Measurements from ENCODE around the gene CTSC. TPM values are rescaled to one million over a fixed set of nuclear protein-coding genes. Genes with fewer than 3 reads are reported as not detected.

Gene CTSC
- total RNA-seq, 4 donors from 2014 or later = 38.5 to 167 (median 109) TPM

DNA sequence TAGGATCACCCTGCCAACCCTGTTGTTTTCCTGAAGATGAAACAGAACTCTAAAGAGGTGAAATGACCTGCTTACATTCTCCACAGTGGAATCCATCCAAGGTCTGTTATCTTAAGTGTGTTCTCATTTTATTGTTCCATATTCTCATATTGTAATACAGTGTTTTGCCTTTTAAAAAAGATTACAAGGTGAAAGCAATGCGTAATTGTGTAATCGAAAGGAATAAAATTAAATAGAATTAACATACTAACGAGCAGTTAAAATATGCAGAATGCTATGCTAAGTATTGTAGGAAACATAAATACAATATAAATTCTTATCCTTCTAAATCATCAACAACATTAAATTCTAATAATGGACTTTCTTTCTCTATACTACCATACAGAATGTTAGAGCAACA is 41.6 kb upstream of the CTSC start:
- no peak for DNase-seq
- Histone ChIP-seq H3K9me3 (no peaks in the 10 kb centered on the region), H3K27me3 (no peaks in the 10 kb centered on the region), H3K4me3 (no peak overlapping the region), H3K27ac (no peak overlapping the region), H3K4me1 (peaks cover 0 to 6% (median 0%) of the 10 kb centered on the region in 3 donors), H3K36me3 (no peaks in the 10 kb centered on the region)
- intact Hi-C loops (cut with DNase I) = no loop called here
- WGBS, 2 donors = 91 to 95% methylated on average over 3 of the region's 3 CpGs
- no peak for TF ChIP-seq POLR2A (IDR thresholded peaks at IDR 0.05)
- TF ChIP-seq, protein P1, sequence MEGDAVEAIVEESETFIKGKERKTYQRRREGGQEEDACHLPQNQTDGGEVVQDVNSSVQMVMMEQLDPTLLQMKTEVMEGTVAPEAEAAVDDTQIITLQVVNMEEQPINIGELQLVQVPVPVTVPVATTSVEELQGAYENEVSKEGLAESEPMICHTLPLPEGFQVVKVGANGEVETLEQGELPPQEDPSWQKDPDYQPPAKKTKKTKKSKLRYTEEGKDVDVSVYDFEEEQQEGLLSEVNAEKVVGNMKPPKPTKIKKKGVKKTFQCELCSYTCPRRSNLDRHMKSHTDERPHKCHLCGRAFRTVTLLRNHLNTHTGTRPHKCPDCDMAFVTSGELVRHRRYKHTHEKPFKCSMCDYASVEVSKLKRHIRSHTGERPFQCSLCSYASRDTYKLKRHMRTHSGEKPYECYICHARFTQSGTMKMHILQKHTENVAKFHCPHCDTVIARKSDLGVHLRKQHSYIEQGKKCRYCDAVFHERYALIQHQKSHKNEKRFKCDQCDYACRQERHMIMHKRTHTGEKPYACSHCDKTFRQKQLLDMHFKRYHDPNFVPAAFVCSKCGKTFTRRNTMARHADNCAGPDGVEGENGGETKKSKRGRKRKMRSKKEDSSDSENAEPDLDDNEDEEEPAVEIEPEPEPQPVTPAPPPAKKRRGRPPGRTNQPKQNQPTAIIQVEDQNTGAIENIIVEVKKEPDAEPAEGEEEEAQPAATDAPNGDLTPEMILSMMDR (IDR thresholded peaks at IDR 0.05) = no peak

DNA sequence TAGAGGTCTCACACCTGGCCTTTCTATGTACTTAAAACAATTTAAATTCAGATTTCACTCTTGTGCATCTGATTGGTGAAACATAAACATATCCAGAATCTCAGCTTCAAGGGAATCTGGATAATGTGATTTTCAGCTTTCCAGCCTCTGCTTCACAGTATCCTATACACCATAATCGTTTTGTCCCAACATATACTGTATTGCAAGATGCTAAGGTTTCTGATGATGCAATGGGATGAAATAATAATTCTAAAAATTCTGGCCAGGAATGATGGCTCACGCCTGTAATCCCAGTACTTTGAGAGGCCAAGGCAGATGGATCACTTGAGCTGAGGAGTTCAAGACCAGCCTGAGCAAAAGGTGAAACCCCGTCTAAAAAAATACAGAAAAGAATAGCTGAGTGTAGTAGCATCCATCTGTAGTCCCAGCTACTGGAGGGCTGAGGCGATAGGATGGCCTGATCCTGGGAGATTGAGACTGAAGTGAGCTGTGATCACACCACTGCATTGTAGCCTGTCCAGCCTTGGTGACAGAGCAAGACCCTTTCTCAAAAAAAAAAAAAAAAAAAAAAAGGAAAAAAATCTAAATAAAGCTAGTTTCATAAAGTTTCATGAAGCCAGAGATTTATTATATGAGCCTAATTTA is 41.0 kb upstream of the CTSC start:
- H3K27ac ChIP-seq = no peak overlapping the region
- no peaks in the 10 kb centered on the region for H3K36me3 ChIP-seq
- peaks cover 0 to 3% (median 0%) of the 10 kb centered on the region in 3 donors for H3K4me1 ChIP-seq
- H3K9me3 ChIP-seq = no peaks in the 10 kb centered on the region
- WGBS, 2 donors = 82 to 92% methylated on average over 4 of the region's 4 CpGs
- H3K27me3 ChIP-seq = no peaks in the 10 kb centered on the region
- H3K4me3 ChIP-seq = no peak overlapping the region
- DNase-seq = no peak
- TF ChIP-seq, protein P1 (IDR thresholded peaks at IDR 0.05) = no peak
- TF ChIP-seq POLR2A (IDR thresholded peaks at IDR 0.05) = no peak
- intact Hi-C loops (cut with DNase I) = no loop called here

DNA sequence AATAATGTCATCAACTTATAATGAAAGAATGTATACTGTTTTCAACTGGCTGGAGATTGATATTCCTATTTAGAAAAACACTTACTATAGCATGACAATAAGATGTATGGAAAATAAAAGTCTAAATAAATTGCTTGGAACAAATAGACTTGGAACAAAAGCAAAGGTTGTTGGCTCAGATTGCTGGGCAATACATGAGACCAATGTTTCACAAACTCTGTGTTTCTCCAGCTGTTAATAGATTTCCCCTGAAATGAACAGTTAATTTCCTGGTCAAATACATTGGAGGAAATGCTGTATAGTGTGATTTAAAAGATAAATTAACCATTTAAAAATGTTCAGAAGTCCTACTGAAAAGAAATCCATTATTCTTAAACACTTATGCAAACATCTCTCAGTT is 40.1 kb upstream of the CTSC start:
- Histone ChIP-seq H3K27me3 (no peaks in the 10 kb centered on the region), H3K36me3 (no peaks in the 10 kb centered on the region), H3K9me3 (no peaks in the 10 kb centered on the region), H3K4me3 (no peak overlapping the region), H3K27ac (no peak overlapping the region), H3K4me1 (no peaks in the 10 kb centered on the region)
- DNase-seq = no peak
- TF ChIP-seq POLR2A (IDR thresholded peaks at IDR 0.05) = no peak
- TF ChIP-seq, protein P1 (IDR thresholded peaks at IDR 0.05) = no peak
- intact Hi-C loops (cut with DNase I) = no loop called here

DNA sequence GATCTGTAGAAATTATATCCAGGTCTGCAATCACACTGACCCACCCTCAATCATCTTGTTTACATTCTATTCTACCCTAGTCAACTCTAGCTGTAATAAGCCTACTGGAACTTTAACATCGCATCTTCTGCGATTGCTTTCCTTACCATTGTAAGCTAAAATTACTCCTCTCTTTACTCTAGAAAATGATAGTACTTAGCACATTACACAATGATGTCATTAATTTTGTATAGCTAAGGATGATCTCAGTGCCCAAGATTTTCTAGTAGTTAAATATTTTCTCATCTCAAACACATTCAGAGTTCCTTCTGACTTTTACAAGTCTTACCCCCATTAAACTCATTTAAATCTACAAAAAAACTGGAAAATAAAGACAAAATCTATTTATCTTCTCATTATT is 39.6 kb upstream of the CTSC start:
- no peak for TF ChIP-seq POLR2A (IDR thresholded peaks at IDR 0.05)
- TF ChIP-seq, protein P1 (IDR thresholded peaks at IDR 0.05) = no peak
- Histone ChIP-seq H3K4me1 (no peaks in the 10 kb centered on the region), H3K27me3 (no peaks in the 10 kb centered on the region), H3K36me3 (no peaks in the 10 kb centered on the region), H3K9me3 (no peaks in the 10 kb centered on the region), H3K4me3 (no peak overlapping the region), H3K27ac (no peak overlapping the region)
- intact Hi-C loops (cut with DNase I) = no loop called here
- 84 to 100% methylated on average over 2 of the region's 2 CpGs for WGBS, 2 donors
- no peak for DNase-seq

DNA sequence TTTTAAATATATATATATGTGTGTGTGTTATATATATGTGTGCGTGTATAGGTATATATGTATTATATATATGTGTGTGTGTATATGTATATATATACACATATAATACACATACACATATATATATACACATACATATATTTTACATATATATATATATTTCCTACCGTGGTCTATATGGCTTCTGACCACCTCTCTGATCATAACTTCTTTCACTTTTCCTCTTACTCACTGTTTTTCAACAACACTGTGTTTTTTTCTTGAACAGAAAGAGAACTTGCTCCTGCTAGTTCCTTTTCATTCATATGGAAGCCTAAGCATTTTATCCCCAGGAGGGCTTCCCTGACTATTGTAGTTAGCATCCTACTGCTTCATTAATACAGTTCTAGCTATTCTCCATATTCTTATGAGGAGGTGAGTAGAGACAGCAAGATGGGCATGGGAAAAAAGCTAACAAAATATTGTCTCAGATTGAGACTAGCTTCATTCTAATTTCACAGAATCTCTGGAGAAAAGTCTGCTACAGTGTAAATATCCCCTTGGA is 38.5 kb upstream of the CTSC start:
- WGBS, 2 donors = 71 to 86% methylated on average over 2 of the region's 2 CpGs
- no peak for DNase-seq
- Histone ChIP-seq H3K9me3 (no peaks in the 10 kb centered on the region), H3K27ac (no peak overlapping the region), H3K4me3 (no peak overlapping the region), H3K4me1 (no peaks in the 10 kb centered on the region), H3K36me3 (no peaks in the 10 kb centered on the region), H3K27me3 (no peaks in the 10 kb centered on the region)
- intact Hi-C loops (cut with DNase I) = no loop called here
- TF ChIP-seq, protein P1 (IDR thresholded peaks at IDR 0.05) = no peak
- TF ChIP-seq POLR2A (IDR thresholded peaks at IDR 0.05) = no peak
